Muscle of back (tissue), 11 donors: ENCODE results near the gene TBC1D10A. TPM values are rescaled to one million over a fixed set of nuclear protein-coding genes. Genes with fewer than 3 reads are reported as not detected.

Source experiments
- DNase-seq, 3 donors: peaks; one replicate each; pipeline versions ENCODE4 v3.0.0 to v3.0.0-alpha.2; 2013
- polyA plus RNA-seq, 10 donors: library from polyadenylated mRNA; unstranded; fragments of 120-200 nt; gene quantifications; one replicate each; pipeline ENCODE4 v1.2.1, GENCODE V29; 2013; ENCODE audit not compliant: insufficient read length in 10 of 10

TBC1D10A gene
- polyA plus RNA-seq, 10 donors: 5.0 to 9.5 (median 7.0) TPM

GRCh38 chr22:30267382-30268302 is 59.1 kb downstream of the TBC1D10A start:
- DNase-seq: no peak

- peak in 1 of 3 donors; percentile 60 for DNase-seq
These were observed 60.0 kb downstream of the TBC1D10A start, which contains the start of gene OSM for GRCh38 chr22:30266445-30267381. OSM (minus strand) TSS chr22:30266851; CDS start chr22:30266799, 52 bp downstream.

GRCh38 chr22:30265823-30266444 is 60.8 kb downstream of the TBC1D10A start:
- DNase-seq: no peak

GRCh38 chr22:30265131-30265720 is 61.5 kb downstream of the TBC1D10A start:
- DNase-seq: no peak

- DNase-seq: no peak
These were observed 62.9 kb downstream of the TBC1D10A start for GRCh38 chr22:30263883-30264282.

- DNase-seq: peak; percentile 55 to 85 (median 69)
These were observed 63.6 kb downstream of the TBC1D10A start for GRCh38 chr22:30262917-30263741.

GRCh38 chr22:30262112-30262511 is 64.6 kb downstream of the TBC1D10A start:
- DNase-seq: no peak

GRCh38 chr22:30261134-30261533 is 65.6 kb downstream of the TBC1D10A start:
- DNase-seq: no peak

- no peak for DNase-seq
These were observed 66.1 kb downstream of the TBC1D10A start for GRCh38 chr22:30260682-30261081.

GRCh38 chr22:30260276-30260675 is 66.5 kb downstream of the TBC1D10A start:
- no peak for DNase-seq

GRCh38 chr22:30254314-30254713 is 72.4 kb downstream of the TBC1D10A start:
- DNase-seq: no peak

GRCh38 chr22:30253205-30253852 is 73.4 kb downstream of the TBC1D10A start:
- DNase-seq: peak in 2 of 3 donors; percentile 71 to 83

GRCh38 chr22:30252411-30253204 is 74.1 kb downstream of the TBC1D10A start:
- no peak for DNase-seq

- no peak for DNase-seq
These were observed 75.0 kb downstream of the TBC1D10A start for GRCh38 chr22:30251711-30252110.

GRCh38 chr22:30250661-30251267 is 76.0 kb downstream of the TBC1D10A start:
- DNase-seq: no peak

GRCh38 chr22:30250039-30250565 is 76.6 kb downstream of the TBC1D10A start:
- DNase-seq: no peak

- peak in 2 of 3 donors; percentile 70 to 87 for DNase-seq
These were observed 77.4 kb downstream of the TBC1D10A start for GRCh38 chr22:30249049-30250038.
